CD14-positive monocyte (primary cell): ENCODE data around the gene EIF3J. TPM values are rescaled to one million over a fixed set of nuclear protein-coding genes. Genes with fewer than 3 reads are reported as not detected.
A peak's percentile ranks its signal among the peaks of the same experiment; 100 is the strongest.

Experiments used
- DNase-seq, 3 donors: peaks; one replicate each; pipeline ENCODE4 v3.0.0-alpha.2; 2011 to 2022
- H2AFZ ChIP-seq: 2 replicates; pipeline ENCODE4 v1.6.0; 2012; ENCODE audit warnings: mild to moderate bottlenecking, low read depth, low read length, inconsistent platforms; ENCODE audit not compliant: insufficient read depth, poor library complexity, severe bottlenecking
- H3K27ac ChIP-seq, 2 donors: 1 replicate in 1 of 2; 2 replicates in 1 of 2; pipeline ENCODE4 v1.5.1; 2012 to 2013; ENCODE audit warnings: low read length in 2 of 2, control low read depth in 1 of 2, inconsistent platforms in 1 of 2, low read depth in 1 of 2, mild to moderate bottlenecking in 1 of 2
- H3K27me3 ChIP-seq, 2 donors: one replicate each; pipeline versions ENCODE4 v1.6.0 to v1.6.1; 2011 to 2013; ENCODE audit warnings: low read length in 2 of 2; ENCODE audit not compliant: control insufficient read depth in 2 of 2, insufficient read depth in 2 of 2
- H3K36me3 ChIP-seq, 2 donors: replicated peaks in 1 of 2; 1 replicate in 1 of 2; 2 replicates in 1 of 2; pipeline versions ENCODE4 v1.5.1 to v1.6.1; 2012 to 2013; ENCODE audit warnings: low read length in 2 of 2, control low read depth in 1 of 2, inconsistent platforms in 1 of 2, mild to moderate bottlenecking in 1 of 2; ENCODE audit not compliant: insufficient read depth in 2 of 2, control insufficient read depth in 1 of 2
- H3K4me1 ChIP-seq, 2 donors: 1 replicate in 1 of 2; 2 replicates in 1 of 2; pipeline versions ENCODE4 v1.5.1 to v1.6.1; 2012 to 2013; ENCODE audit warnings: low read length in 2 of 2, control low read depth in 1 of 2, inconsistent platforms in 1 of 2, mild to moderate bottlenecking in 1 of 2, moderate library complexity in 1 of 2; ENCODE audit not compliant: insufficient read depth in 2 of 2, control insufficient read depth in 1 of 2
- H3K4me2 ChIP-seq: replicated peaks from 2 replicates; pipeline ENCODE3; 2012; ENCODE audit warnings: low read length, moderate library complexity, mild to moderate bottlenecking; ENCODE audit not compliant: poor library complexity, severe bottlenecking; ENCODE audit errors: extremely low read depth
- H3K4me3 ChIP-seq, 3 experiments: fragments of 200-600 bp in 1 of 3; sonication (generic) in 1 of 3; replicated peaks in 1 of 3; 1 replicate in 2 of 3; 2 replicates in 1 of 3; pipeline ENCODE4 v1.5.1; 2011 to 2013; ENCODE audit warnings: low read length in 3 of 3, mild to moderate bottlenecking in 3 of 3, control low read depth in 2 of 3, low read depth in 2 of 3, inconsistent platforms in 1 of 3, moderate library complexity in 1 of 3
- H3K79me2 ChIP-seq: 2 replicates; pipeline ENCODE4 v1.6.0; 2012; ENCODE audit warnings: mild to moderate bottlenecking, control low read depth, inconsistent platforms, low read length, moderate library complexity; ENCODE audit not compliant: insufficient read depth
- H3K9ac ChIP-seq: 2 replicates; pipeline ENCODE4 v1.6.0; 2017; ENCODE audit warnings: low read length, mild to moderate bottlenecking; ENCODE audit not compliant: insufficient read depth, poor library complexity, severe bottlenecking
- H3K9me3 ChIP-seq, 2 donors: replicated peaks in 1 of 2; 1 replicate in 1 of 2; 2 replicates in 1 of 2; pipeline versions ENCODE4 v1.5.1 to v1.6.1; 2012 to 2013; ENCODE audit warnings: low read length in 2 of 2, control low read depth in 1 of 2; ENCODE audit not compliant: control insufficient read depth in 1 of 2, insufficient read depth in 1 of 2
- H4K20me1 ChIP-seq: 2 replicates; pipeline ENCODE4 v1.6.0; 2012; ENCODE audit warnings: mild to moderate bottlenecking, low read length, control low read depth, moderate library complexity; ENCODE audit not compliant: insufficient read depth
- H3K27ac Mint-ChIP-seq, 7 donors: one replicate each; pipeline ENCODE4 v1.8.0; 2020; ENCODE audit warnings: mild to moderate bottlenecking in 7 of 7, mixed read lengths in 7 of 7, moderate library complexity in 6 of 7, inconsistent platforms in 2 of 7
- H3K27me3 Mint-ChIP-seq, 3 donors: one replicate each; pipeline ENCODE4 v1.8.0; 2021 to 2022; ENCODE audit warnings: low read depth in 3 of 3, mild to moderate bottlenecking in 3 of 3, mixed read lengths in 3 of 3, moderate library complexity in 3 of 3, inconsistent platforms in 1 of 3
- H3K36me3 Mint-ChIP-seq, 2 donors: one replicate each; pipeline ENCODE4 v1.8.0; 2020; ENCODE audit warnings: mixed read lengths in 2 of 2, inconsistent platforms in 1 of 2, mild to moderate bottlenecking in 1 of 2
- H3K4me1 Mint-ChIP-seq: one replicate; pipeline ENCODE4 v1.8.0; 2020; ENCODE audit warnings: mild to moderate bottlenecking, mixed read lengths
- H3K4me3 Mint-ChIP-seq, 2 donors: one replicate each; pipeline ENCODE4 v1.8.0; 2020; ENCODE audit warnings: mild to moderate bottlenecking in 2 of 2, mixed read lengths in 2 of 2, moderate library complexity in 1 of 2
- H3K9me3 Mint-ChIP-seq, 7 donors: one replicate each; pipeline ENCODE4 v1.8.0; 2020 to 2022; ENCODE audit warnings: mixed read lengths in 7 of 7, mild to moderate bottlenecking in 6 of 7, moderate library complexity in 6 of 7, inconsistent platforms in 2 of 7
- WGBS: methylation state at CpG from one replicate; pipeline ENCODE4 v1.1.5; 2013; ENCODE audit warnings: missing lambda C conversion rate; ENCODE audit not compliant: insufficient coverage; 5-methylcytosine and 5-hydroxymethylcytosine counted together
- intact Hi-C, 2 donors: fragments of 100-400 bp; cut with micrococcal nuclease; formaldehyde crosslinking; loops; one replicate each; pipeline versions ENCODE4 v1.15.0 to v1.15.1; 2023
- polyA plus RNA-seq, 3 donors: library from polyadenylated mRNA; depleted of rRNA in 1 of 3; unstranded in 2 of 3; stranded (reverse) in 1 of 3; fragments of 300-500 nt in 2 of 3; fragments of >200 nt in 1 of 3; fragmentation: Illumina TruSeq in 2 of 3; gene quantifications; 1 replicate in 2 of 3; 2 replicates in 1 of 3; pipeline ENCODE4 v1.2.3, GENCODE V29; 2012 to 2021
- TF ChIP-seq, protein P1 (sequence below): fragments of 200-600 bp; IDR thresholded peaks from one replicate; pipeline ENCODE4 v1.8.0; 2022; ENCODE audit warnings: antibody characterized with exemption, mild to moderate bottlenecking

The EIF3J gene
- polyA plus RNA-seq, 3 donors: 9.7 to 20.1 (median 13.5) TPM

GRCh38 chr15:44536302-44536961 is 515 bp upstream of the EIF3J start:
- Histone ChIP-seq H3K9ac (peak overlapping the region; percentile 90), H3K79me2 (peaks cover 51% of the 10 kb centered on the region), H3K27ac (peak overlapping the region; percentile 94 to 96), H3K4me3 (peak overlapping the region; percentile 86 to 95 (median 90)), H3K4me2 (peak overlapping the region; percentile 93), H4K20me1 (peaks cover 13% of the 10 kb centered on the region), H3K27me3 (no peaks in the 10 kb centered on the region), H3K9me3 (no peaks in the 10 kb centered on the region), H2AFZ (peak overlapping the region; percentile 93), H3K4me1 (peaks cover 12 to 27% of the 10 kb centered on the region in 2 donors), H3K36me3 (peaks cover 11 to 12% of the 10 kb centered on the region in 2 donors)
- H3K27ac Mint-ChIP-seq: peak overlapping the region; percentile 92 to 98 (median 96)
- H3K27me3 Mint-ChIP-seq: no peaks in the 10 kb centered on the region
- peak in 2 of 3 donors; percentile 80 to 85 for DNase-seq
- H3K9me3 Mint-ChIP-seq: peaks cover 0 to 3% (median 0%) of the 10 kb centered on the region in 7 donors
- H3K4me1 Mint-ChIP-seq: peaks cover 26% of the 10 kb centered on the region
- TF ChIP-seq, protein P1, sequence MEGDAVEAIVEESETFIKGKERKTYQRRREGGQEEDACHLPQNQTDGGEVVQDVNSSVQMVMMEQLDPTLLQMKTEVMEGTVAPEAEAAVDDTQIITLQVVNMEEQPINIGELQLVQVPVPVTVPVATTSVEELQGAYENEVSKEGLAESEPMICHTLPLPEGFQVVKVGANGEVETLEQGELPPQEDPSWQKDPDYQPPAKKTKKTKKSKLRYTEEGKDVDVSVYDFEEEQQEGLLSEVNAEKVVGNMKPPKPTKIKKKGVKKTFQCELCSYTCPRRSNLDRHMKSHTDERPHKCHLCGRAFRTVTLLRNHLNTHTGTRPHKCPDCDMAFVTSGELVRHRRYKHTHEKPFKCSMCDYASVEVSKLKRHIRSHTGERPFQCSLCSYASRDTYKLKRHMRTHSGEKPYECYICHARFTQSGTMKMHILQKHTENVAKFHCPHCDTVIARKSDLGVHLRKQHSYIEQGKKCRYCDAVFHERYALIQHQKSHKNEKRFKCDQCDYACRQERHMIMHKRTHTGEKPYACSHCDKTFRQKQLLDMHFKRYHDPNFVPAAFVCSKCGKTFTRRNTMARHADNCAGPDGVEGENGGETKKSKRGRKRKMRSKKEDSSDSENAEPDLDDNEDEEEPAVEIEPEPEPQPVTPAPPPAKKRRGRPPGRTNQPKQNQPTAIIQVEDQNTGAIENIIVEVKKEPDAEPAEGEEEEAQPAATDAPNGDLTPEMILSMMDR: peak; percentile 55
- intact Hi-C loops: loop anchor here (5.0 to 10.0 kb wide), 4 partner anchors 109 to 252 kb away; partner anchors contain the start of genes CTDSPL2 (in 1 of the 2), GOLM2 (in 1 of the 2) and SPG11 (in 1 of the 2)
- H3K36me3 Mint-ChIP-seq: peaks cover 18 to 29% of the 10 kb centered on the region in 2 donors
- H3K4me3 Mint-ChIP-seq: peak overlapping the region; percentile 85 to 93
- under 1% methylated on average over 33 of the region's 47 CpGs for WGBS

DNA sequence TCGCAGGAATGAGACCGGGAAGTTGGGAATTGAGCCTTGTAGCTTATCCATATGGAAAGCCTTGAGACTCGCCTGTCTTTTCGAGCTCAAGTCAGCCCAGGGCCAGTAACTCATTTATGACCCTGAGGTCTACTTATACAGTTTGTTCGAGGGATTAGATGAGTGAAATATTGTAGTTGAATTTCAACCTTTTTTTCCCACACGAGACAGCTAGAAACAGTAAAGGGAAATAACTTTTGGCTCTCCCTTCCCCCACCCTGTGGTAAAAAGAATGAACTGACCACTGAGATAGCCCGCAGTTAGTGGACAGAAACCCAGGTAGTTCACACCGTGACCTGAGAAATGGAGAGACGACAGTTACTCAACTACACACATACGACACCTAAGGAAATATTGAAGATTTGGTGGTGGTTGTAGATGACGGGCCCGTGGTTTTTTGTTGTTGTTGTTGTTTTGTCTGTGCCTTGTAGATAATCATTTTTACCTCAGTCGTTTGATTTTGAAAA is 841 bp downstream of the EIF3J start:
- H3K27ac ChIP-seq: peak overlapping the region; percentile 94 to 96
- peak overlapping the region; percentile 99 for H3K9ac ChIP-seq
- H3K4me3 ChIP-seq: peak overlapping the region; percentile 61 to 90 (median 85)
- Mint-ChIP-seq H3K36me3 (peaks cover 23 to 32% of the 10 kb centered on the region in 2 donors), H3K27ac (peak overlapping the region; percentile 92 to 98 (median 96)), H3K9me3 (no peaks in the 10 kb centered on the region), H3K4me3 (peak overlapping the region; percentile 85 to 91), H3K27me3 (no peaks in the 10 kb centered on the region), H3K4me1 (peaks cover 33% of the 10 kb centered on the region)
- H3K4me1 ChIP-seq: peaks cover 12 to 27% of the 10 kb centered on the region in 2 donors
- H4K20me1 ChIP-seq: peaks cover 26% of the 10 kb centered on the region
- TF ChIP-seq, protein P1: peak; percentile 11
- H3K4me2 ChIP-seq: peak overlapping the region; percentile 93
- H3K36me3 ChIP-seq: peaks cover 14 to 20% of the 10 kb centered on the region in 2 donors
- WGBS: 0% methylated on average over 2 of the region's 13 CpGs
- no peaks in the 10 kb centered on the region for H3K27me3 ChIP-seq
- H3K79me2 ChIP-seq: peaks cover 64% of the 10 kb centered on the region
- peak; percentile 25 to 53 (median 47) for DNase-seq
- H3K9me3 ChIP-seq: no peaks in the 10 kb centered on the region
- intact Hi-C loops: loop anchor here (5.0 to 10.0 kb wide), 4 partner anchors 110 to 253 kb away; partner anchors contain the start of genes CTDSPL2 (in 1 of the 2), GOLM2 (in 1 of the 2) and SPG11 (in 1 of the 2)
- peak overlapping the region; percentile 65 for H2AFZ ChIP-seq
